NCI-H1105 (cell line): ENCODE results near the gene PCF11.
"Not testable (repeated sequence)": the region's sequence is repeated elsewhere in the genome, so short reads cannot be mapped to it uniquely, and the experiment has no call there.

Experiments
- DNase-seq: peaks from one replicate; lab custom pipeline; 2025; lab: John Stamatoyannopoulos, UW

The PCF11 gene

GRCh38 chr11:83193315-83194280 is 36.7 kb downstream of the PCF11 start, which contains the start of gene ANKRD42:
ANKRD42 (plus strand) TSS chr11:83193712; CDS start chr11:83194671, 959 bp downstream.
- DNase-seq, result peak; percentile 96

- no peak for DNase-seq
Measured at GRCh38 chr11:83194281-83195142, 37.6 kb downstream of the PCF11 start.

DNA sequence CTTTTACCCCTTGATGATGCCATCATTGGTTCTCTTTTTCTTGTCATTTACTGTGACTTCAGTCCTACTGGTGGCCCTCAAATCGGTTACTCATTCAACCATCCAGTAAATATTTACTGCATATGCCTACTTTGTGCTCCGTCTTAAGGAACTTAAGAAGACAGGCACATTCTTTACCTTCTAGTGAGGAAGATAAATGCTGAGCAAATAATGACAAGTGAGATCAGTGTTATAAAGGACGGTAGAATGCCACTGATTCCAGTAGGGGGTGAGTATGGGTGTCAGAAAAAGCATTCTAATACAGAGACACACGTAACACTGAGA is 38.2 kb downstream of the PCF11 start:
- no peak for DNase-seq

DNA sequence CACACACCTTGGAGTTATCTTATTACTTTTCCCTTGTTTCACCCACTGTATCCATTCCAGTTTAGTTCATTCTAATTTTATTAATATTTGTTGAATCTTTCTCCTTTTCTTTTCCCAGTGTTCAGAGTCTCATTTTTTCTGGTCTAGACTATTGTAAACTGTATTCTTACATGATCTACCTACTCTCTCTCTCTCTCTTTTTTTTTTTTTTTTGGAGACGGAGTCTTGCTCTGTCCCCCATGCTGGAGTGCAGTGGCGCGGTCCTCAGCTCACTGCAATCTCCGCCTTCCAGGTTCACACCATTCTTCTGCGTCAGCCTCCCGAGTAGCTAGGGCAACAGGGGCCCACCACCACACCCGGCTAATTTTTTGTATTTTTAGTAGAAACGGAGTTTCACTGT is 38.7 kb downstream of the PCF11 start:
- no peak for DNase-seq

DNA sequence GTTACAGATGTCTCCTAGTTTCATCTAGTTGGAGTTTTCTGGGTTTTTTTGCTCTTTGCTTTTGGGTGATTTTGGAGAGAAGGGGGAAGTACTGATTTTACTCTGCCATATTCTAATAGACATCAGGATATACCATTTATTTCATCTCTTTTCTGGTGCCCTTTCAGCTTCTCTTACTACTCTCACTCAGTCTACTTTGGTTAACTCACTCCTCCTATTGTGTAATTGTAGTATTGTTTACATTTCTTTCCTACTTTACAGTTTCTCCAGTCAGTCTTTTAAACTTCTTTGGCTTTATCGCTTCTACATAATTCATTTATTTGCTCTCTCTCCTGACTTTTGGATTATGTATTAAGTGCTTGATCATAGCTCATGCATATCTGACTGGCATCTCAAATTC is 43.1 kb downstream of the PCF11 start:
- DNase-seq, result no peak

DNA sequence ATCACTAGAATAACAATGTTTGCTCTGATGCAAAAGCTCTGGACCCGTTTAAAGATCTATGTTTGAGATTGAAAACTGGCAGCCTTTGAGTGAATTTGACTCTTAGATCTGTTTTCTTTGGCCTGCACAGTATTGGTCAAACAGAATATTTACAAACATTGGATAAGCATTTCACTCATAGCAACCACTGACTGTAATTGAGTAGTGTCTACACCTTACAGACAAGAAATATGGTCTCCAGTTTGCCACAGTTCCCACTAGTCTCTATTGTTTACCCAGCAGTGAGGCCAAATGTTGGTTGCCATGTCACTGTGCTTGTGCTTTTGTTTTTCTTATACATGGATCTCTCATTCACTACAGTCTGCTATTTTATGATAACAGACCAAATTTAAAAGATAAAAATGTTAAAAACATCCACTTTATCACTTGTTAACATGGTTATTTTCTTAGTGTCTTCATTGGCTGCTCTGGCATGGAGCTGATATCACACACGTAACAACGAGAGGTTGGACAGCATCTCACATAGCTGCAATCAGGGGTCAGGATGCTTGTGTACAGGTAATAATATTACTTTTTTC is 48.8 kb downstream of the PCF11 start:
- DNase-seq, result no peak

- no peak for DNase-seq
Measured at GRCh38 chr11:83206221-83206620, 49.3 kb downstream of the PCF11 start.

DNA sequence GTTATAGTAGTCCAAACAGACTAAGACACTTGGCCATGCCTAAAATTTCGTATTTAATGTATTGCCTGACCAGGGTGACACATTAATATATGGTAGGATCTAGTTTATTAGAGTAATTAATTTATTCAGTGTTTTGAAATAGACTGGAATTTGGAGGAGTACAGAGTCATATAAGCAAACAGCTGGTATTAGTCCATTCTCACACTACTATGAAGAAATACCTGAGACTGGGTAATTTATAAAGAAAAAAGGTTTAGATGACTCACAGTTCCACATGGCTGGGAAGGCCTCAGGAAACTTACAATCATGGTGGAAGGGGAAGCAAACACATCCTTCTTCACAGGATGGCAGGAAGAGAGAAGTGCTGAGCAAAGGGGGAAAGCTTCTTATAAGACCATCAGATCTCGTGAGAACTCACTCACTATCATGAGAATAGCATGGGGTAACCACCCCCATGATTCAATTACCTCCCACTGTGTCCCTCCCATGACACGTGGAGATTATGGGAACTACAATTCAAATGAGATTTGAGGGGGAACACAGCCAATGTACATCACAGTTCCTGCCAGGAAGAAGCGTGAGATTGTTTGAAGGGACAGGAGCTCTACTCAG is 49.9 kb downstream of the PCF11 start:
- DNase-seq, result not testable (repeated sequence)

DNA sequence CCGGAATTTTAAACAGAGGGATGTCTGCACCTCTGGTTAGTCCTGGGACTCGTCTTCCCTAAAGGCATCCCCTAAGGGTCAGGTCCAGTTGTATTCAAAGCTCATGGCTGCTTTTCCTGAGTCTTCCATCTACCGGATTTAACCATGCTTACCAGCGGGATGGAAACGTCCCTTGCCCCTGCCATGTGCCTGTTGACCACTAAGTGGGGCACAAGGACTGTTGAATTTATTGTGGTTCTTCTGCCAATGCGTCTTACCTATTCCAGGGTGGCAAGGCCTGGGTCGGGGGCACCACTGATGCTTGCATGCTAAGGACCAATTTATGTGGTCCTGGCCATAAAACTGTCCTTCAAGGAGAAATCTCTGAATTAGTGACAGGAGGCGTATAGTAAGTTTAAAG is 62.2 kb downstream of the PCF11 start:
- peak; percentile 6 for DNase-seq

GRCh38 chr11:83220260-83220659 is 63.3 kb downstream of the PCF11 start:
- peak; percentile 60 for DNase-seq

DNA sequence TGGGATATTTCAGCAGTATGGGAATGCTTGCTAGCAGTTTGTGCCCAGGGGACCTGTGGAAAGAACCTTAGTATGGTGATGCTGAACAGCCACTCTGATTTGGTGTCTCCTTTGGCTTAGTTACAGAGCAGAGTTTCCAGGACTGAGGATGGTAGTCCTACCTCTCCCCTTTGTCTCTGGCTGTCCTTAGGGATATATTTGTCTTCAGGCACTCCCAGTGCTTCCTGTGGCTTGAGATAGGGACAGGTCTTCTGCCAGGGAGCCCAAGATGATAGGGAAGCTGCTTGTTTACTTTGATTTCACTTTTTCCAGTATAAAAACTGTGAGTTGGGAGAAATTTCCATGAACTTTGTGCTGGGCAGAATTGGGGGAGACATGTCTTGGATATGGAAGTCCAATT is 64.8 kb downstream of the PCF11 start:
- DNase-seq, result no peak

DNA sequence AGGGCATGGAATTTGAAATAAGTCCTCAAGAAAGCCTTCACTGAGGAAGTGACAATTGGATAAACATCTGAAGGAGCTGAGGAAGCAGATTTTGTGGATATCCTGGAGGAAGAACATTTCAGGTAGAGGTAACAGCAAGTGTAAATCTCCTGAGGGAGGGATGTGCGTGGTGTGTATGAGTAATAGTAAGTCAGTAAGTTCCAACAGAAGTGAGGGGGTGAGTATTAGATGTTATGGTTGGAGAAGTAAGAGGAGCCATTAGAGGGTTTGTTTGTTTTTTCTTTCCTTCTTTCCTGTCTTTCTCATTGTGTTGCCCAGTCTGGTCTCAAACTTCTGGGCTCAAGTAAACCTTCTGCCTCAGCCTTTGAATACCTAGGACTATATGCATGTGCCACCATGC is 65.6 kb downstream of the PCF11 start:
- no peak for DNase-seq

DNA sequence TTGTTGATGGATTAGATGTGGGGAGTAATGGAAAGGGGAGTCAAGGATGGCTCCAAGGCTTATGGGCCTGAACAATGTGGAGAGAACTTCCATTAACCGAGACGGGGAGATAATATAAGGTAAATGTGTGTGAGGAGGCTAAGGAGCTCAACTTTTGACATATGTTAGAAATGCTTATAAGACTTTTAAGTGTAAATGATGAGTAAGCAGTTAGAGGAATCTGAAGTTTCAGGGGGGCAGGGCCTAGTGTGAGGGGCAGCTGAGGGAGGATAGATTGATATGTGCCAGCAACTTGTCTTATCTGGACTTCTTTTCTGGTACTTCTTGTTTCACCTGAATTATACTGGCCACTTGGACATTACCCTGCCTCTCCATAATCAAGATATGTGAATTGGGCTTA is 66.5 kb downstream of the PCF11 start:
- no peak for DNase-seq

GRCh38 chr11:83235825-83236224 is 78.9 kb downstream of the PCF11 start:
- DNase-seq, result no peak
